ENCODE data around the gene TPRN. TPM values are rescaled to one million over a fixed set of nuclear protein-coding genes. Genes with fewer than 3 reads are reported as not detected.
A peak's percentile ranks its signal among the peaks of the same experiment; 100 is the strongest.
"Not testable (repeated sequence)": the region's sequence is repeated elsewhere in the genome, so short reads cannot be mapped to it uniquely, and the experiment has no call there.

TPRN gene
- total RNA-seq, 1 donor from 2014 or later = 3.4 TPM

GRCh38 chr9:137245450-137246421 is 45.2 kb upstream of the TPRN start:
- no peak overlapping the region for H3K27ac Mint-ChIP-seq
- no peak for DNase-seq (ENCODE audit: low spot score)
- no peak overlapping the region for H3K4me3 Mint-ChIP-seq
- peaks cover 33% of the 10 kb centered on the region for H3F3A ChIP-seq (ENCODE audit: low read depth)
- peaks cover 7% of the 10 kb centered on the region for H3K4me1 ChIP-seq
- H2AFZ ChIP-seq (replicated peaks) = no peak overlapping the region
- no peak overlapping the region for H3K4me2 ChIP-seq
- H3K9me3 Mint-ChIP-seq = no peaks in the 10 kb centered on the region
- no peaks in the 10 kb centered on the region for H3K9me3 ChIP-seq (ENCODE audit: low read depth)
- no peaks in the 10 kb centered on the region for H3K36me3 ChIP-seq
- no peak for TF ChIP-seq EZH2 (IDR thresholded peaks at IDR 0.05)
- TF ChIP-seq EZH2phosphoT487 (IDR thresholded peaks at IDR 0.05) = no peak
- no peak for TF ChIP-seq CTCF (IDR thresholded peaks at IDR 0.05)
- H3K4me1 Mint-ChIP-seq = peaks cover 40% of the 10 kb centered on the region
- H3K27me3 Mint-ChIP-seq (ENCODE audit: insufficient read depth, low read depth) = no peaks in the 10 kb centered on the region
- H3K4me3 ChIP-seq = no peak overlapping the region
- no peaks in the 10 kb centered on the region for H3K27me3 ChIP-seq
- peaks cover 14% of the 10 kb centered on the region for H3K36me3 Mint-ChIP-seq
- H3K27ac ChIP-seq = no peak overlapping the region
- peaks cover 21% of the 10 kb centered on the region for H3K79me2 ChIP-seq (ENCODE audit: low read depth)
- H4K20me1 ChIP-seq (ENCODE audit: low read depth) = peaks cover 31% of the 10 kb centered on the region
- no peak overlapping the region for H3K9ac ChIP-seq

- H3K4me1 Mint-ChIP-seq = peaks cover 37% of the 10 kb centered on the region
- Histone ChIP-seq H3K36me3 (no peaks in the 10 kb centered on the region), H3K4me3 (no peak overlapping the region), H3K79me2 (ENCODE audit: low read depth) (peaks cover 24% of the 10 kb centered on the region), H3F3A (ENCODE audit: low read depth) (peaks cover 41% of the 10 kb centered on the region), H3K9me3 (ENCODE audit: low read depth) (no peaks in the 10 kb centered on the region), H3K4me1 (peaks cover 7% of the 10 kb centered on the region), H4K20me1 (ENCODE audit: low read depth) (peaks cover 31% of the 10 kb centered on the region), H3K27me3 (no peaks in the 10 kb centered on the region), H2AFZ (replicated peaks) (no peak overlapping the region), H3K4me2 (no peak overlapping the region), H3K27ac (no peak overlapping the region), H3K9ac (no peak overlapping the region)
- DNase-seq (ENCODE audit: low spot score) = peak; percentile 31
- H3K4me3 Mint-ChIP-seq = peak overlapping the region; percentile 38
- no peak for TF ChIP-seq EZH2phosphoT487 (IDR thresholded peaks at IDR 0.05)
- peak; percentile 6 for TF ChIP-seq CTCF (IDR thresholded peaks at IDR 0.05)
- TF ChIP-seq EZH2 (IDR thresholded peaks at IDR 0.05) = no peak
- no peaks in the 10 kb centered on the region for H3K9me3 Mint-ChIP-seq
- no peak overlapping the region for H3K27ac Mint-ChIP-seq
- H3K27me3 Mint-ChIP-seq (ENCODE audit: insufficient read depth, low read depth) = no peaks in the 10 kb centered on the region
- peaks cover 14% of the 10 kb centered on the region for H3K36me3 Mint-ChIP-seq
Observed at GRCh38 chr9:137244486-137245449, 44.2 kb upstream of the TPRN start.

GRCh38 chr9:137243626-137244485 is 43.3 kb upstream of the TPRN start:
- no peak overlapping the region for H3K9ac ChIP-seq
- no peak for TF ChIP-seq CTCF (IDR thresholded peaks at IDR 0.05)
- no peak for TF ChIP-seq EZH2 (IDR thresholded peaks at IDR 0.05)
- no peak for TF ChIP-seq EZH2phosphoT487 (IDR thresholded peaks at IDR 0.05)
- H3K4me3 Mint-ChIP-seq = peak overlapping the region; percentile 92

GRCh38 chr9:137243266-137243625 is 42.7 kb upstream of the TPRN start:
- H3K4me1 ChIP-seq, H3K4me2 ChIP-seq: not testable (repeated sequence)
- H3K4me1 Mint-ChIP-seq = peaks cover 45% of the 10 kb centered on the region

More at GRCh38 chr9:137243626-137244485, 43.3 kb upstream of the TPRN start:
- Mint-ChIP-seq H3K27me3 (ENCODE audit: insufficient read depth, low read depth) (no peaks in the 10 kb centered on the region), H3K4me1 (peaks cover 42% of the 10 kb centered on the region), H3K36me3 (peaks cover 14% of the 10 kb centered on the region), H3K27ac (no peak overlapping the region), H3K9me3 (no peaks in the 10 kb centered on the region)
- Histone ChIP-seq H3K9me3 (ENCODE audit: low read depth) (no peaks in the 10 kb centered on the region), H3F3A (ENCODE audit: low read depth) (peaks cover 43% of the 10 kb centered on the region), H3K4me3 (no peak overlapping the region), H3K27ac (no peak overlapping the region), H2AFZ (replicated peaks) (no peak overlapping the region), H3K4me2 (no peak overlapping the region), H3K27me3 (no peaks in the 10 kb centered on the region), H3K79me2 (ENCODE audit: low read depth) (peaks cover 33% of the 10 kb centered on the region), H3K36me3 (no peaks in the 10 kb centered on the region), H3K4me1 (peaks cover 7% of the 10 kb centered on the region), H4K20me1 (ENCODE audit: low read depth) (peaks cover 38% of the 10 kb centered on the region)
- no peak for DNase-seq (ENCODE audit: low spot score)

More at GRCh38 chr9:137243266-137243625, 42.7 kb upstream of the TPRN start:
- not testable (repeated sequence) for H3K9me3 Mint-ChIP-seq; H3K9ac ChIP-seq; H3K27me3 ChIP-seq; H2AFZ ChIP-seq (replicated peaks); DNase-seq (ENCODE audit: low spot score); H3K27me3 Mint-ChIP-seq (ENCODE audit: insufficient read depth, low read depth); H3K4me3 ChIP-seq; H3K36me3 ChIP-seq; H3K27ac Mint-ChIP-seq; H3K9me3 ChIP-seq (ENCODE audit: low read depth); H3K27ac ChIP-seq
- peak overlapping the region; percentile 92 for H3K4me3 Mint-ChIP-seq
- Histone ChIP-seq H3F3A (ENCODE audit: low read depth) (peaks cover 47% of the 10 kb centered on the region), H4K20me1 (ENCODE audit: low read depth) (peaks cover 44% of the 10 kb centered on the region), H3K79me2 (ENCODE audit: low read depth) (peaks cover 36% of the 10 kb centered on the region)
- H3K36me3 Mint-ChIP-seq = peaks cover 14% of the 10 kb centered on the region

Data from neural progenitor cell (in vitro differentiated cells).